Body of pancreas (tissue), 4 donors: ENCODE data around the gene MLXIPL. TPM values are rescaled to one million over a fixed set of nuclear protein-coding genes. Genes with fewer than 3 reads are reported as not detected.

ENCODE experiments used
- ATAC-seq: fragments of 150-250 bp; one replicate; pipeline ENCODE4 v1.9.1; 2016
- DNase-seq, 4 donors: peaks; one replicate each; pipeline ENCODE4 v3.0.0-alpha.2; 2019
- H3K27ac ChIP-seq, 4 donors: fragments of 200-600 bp; sonication (generic); 1 replicate in 3 of 4; 2 replicates in 1 of 4; pipeline versions ENCODE4 v1.5.1 to v1.6.1; 2016 to 2019; ENCODE audit warnings: mild to moderate bottlenecking in 1 of 4, mixed read lengths in 1 of 4, moderate library complexity in 1 of 4
- H3K27me3 ChIP-seq, 2 donors: fragments of 200-600 bp; sonication (generic); one replicate each; pipeline ENCODE4 v1.6.0; 2016; ENCODE audit warnings: mild to moderate bottlenecking in 1 of 2
- H3K36me3 ChIP-seq, 2 donors: fragments of 200-600 bp; sonication (generic); replicated peaks in 1 of 2; 2 replicates each; pipeline ENCODE4 v1.5.1; 2016; ENCODE audit warnings: low read depth in 2 of 2; ENCODE audit not compliant: insufficient read depth in 1 of 2
- H3K4me1 ChIP-seq: fragments of 200-600 bp; sonication (generic); one replicate; pipeline ENCODE4 v1.6.0; 2016
- H3K4me3 ChIP-seq, 2 donors: fragments of 200-600 bp; sonication (generic); 1 replicate in 1 of 2; 2 replicates in 1 of 2; pipeline ENCODE4 v1.5.1; 2016 to 2019
- H3K9me3 ChIP-seq, 3 donors: fragments of 200-600 bp; sonication (generic); 1 replicate in 2 of 3; 2 replicates in 1 of 3; pipeline ENCODE4 v1.5.1; 2016
- CTCF ChIP-seq, 7 experiments: fragments of 450-650 bp in 4 of 7; fragments of 200-600 bp in 3 of 7; sonication (generic) in 3 of 7; IDR thresholded peaks; one replicate each; pipeline ENCODE4 v1.5.1; 2016 to 2019; ENCODE audit warnings: antibody characterized with exemption in 7 of 7
- POLR2A ChIP-seq, 3 donors: fragments of 450-650 bp; IDR thresholded peaks; one replicate each; pipeline ENCODE4 v1.6.1; 2016; ENCODE audit warnings: antibody characterized with exemption in 3 of 3, mild to moderate bottlenecking in 2 of 3
- WGBS, 2 donors: methylation state at CpG; one replicate each; pipeline ENCODE4 v1.1.5; 2017; 5-methylcytosine and 5-hydroxymethylcytosine counted together
- intact Hi-C: fragments of 100-400 bp; cut with DNase I; formaldehyde crosslinking; loops from one replicate; pipeline ENCODE4 v1.15.1; 2023
- total RNA-seq, 2 donors: library from RNA; depleted of rRNA; stranded (reverse); fragments of >200 nt; gene quantifications; one replicate each; pipeline ENCODE4 v1.1.0, GENCODE V29; 2016

MLXIPL gene
- total RNA-seq, 2 donors from 2014 or later: 13.5 to 33.0 TPM

DNA sequence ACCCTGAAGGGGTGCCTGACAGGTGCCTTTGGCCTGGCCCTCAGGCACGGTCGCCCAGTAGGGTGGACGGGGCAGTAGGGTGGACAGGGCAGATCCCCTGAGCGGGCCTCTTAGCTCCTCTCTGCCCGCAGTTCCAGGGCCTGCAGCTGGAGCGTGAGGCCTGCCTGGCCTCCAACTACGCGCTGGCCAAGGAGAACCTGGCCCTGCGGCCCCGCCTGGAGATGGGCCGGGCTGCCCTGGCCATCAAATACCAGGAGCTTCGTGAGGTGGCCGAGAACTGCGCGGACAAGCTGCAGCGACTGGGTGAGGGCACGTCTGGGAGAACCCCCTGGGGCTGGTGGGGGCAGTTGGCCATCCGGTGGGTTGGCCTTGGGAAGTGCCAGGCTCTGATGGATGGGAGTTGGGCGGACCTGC is 45.0 kb upstream of the MLXIPL start:
- Histone ChIP-seq H3K27ac (peak overlapping the region in 3 of 4 donors; percentile 59 to 68 (median 65)), H3K4me3 (no peak overlapping the region), H3K27me3 (no peaks in the 10 kb centered on the region), H3K36me3 (no peaks in the 10 kb centered on the region), H3K9me3 (no peaks in the 10 kb centered on the region), H3K4me1 (peaks cover 21% of the 10 kb centered on the region)
- peak; percentile 13 for ATAC-seq
- WGBS, 2 donors: 51 to 68% methylated on average over 3 to 19 of the region's 19 CpGs
- peak in 2 of 3 donors; percentile 38 to 56 for TF ChIP-seq POLR2A (IDR thresholded peaks at IDR 0.05)
- no peak for TF ChIP-seq CTCF (IDR thresholded peaks at IDR 0.05)
- DNase-seq: peak in 3 of 4 donors; percentile 46 to 60 (median 50)
- intact Hi-C loops: no loop called here

GRCh38 chr7:73668886-73669230 is 44.5 kb upstream of the MLXIPL start:
- Histone ChIP-seq H3K27me3 (no peaks in the 10 kb centered on the region), H3K36me3 (no peaks in the 10 kb centered on the region), H3K9me3 (no peaks in the 10 kb centered on the region), H3K4me1 (peaks cover 21% of the 10 kb centered on the region), H3K27ac (peak overlapping the region in 3 of 4 donors; percentile 59 to 68 (median 65)), H3K4me3 (peak overlapping the region in 1 of 2 donors; percentile 29)
- no peak for TF ChIP-seq CTCF (IDR thresholded peaks at IDR 0.05)
- TF ChIP-seq POLR2A (IDR thresholded peaks at IDR 0.05): no peak
- intact Hi-C loops: no loop called here
- DNase-seq (no peak), ATAC-seq (no peak)
- 9 to 17% methylated on average over 5 of the region's 5 CpGs for WGBS, 2 donors

GRCh38 chr7:73668103-73668885 is 44.0 kb upstream of the MLXIPL start:
- ATAC-seq (peak; percentile 9), DNase-seq (peak in 1 of 4 donors; percentile 16)
- intact Hi-C loops: no loop called here
- no peaks in the 10 kb centered on the region for H3K27me3 ChIP-seq
- peaks cover 21% of the 10 kb centered on the region for H3K4me1 ChIP-seq
- TF ChIP-seq POLR2A (IDR thresholded peaks at IDR 0.05): no peak
- no peak for TF ChIP-seq CTCF (IDR thresholded peaks at IDR 0.05)
- peak overlapping the region in 3 of 4 donors; percentile 59 to 68 (median 65) for H3K27ac ChIP-seq
- 1 to 3% methylated on average over 9 to 21 of the region's 52 CpGs for WGBS, 2 donors
- H3K9me3 ChIP-seq: no peaks in the 10 kb centered on the region
- no peaks in the 10 kb centered on the region for H3K36me3 ChIP-seq
- H3K4me3 ChIP-seq: peak overlapping the region; percentile 29 to 61

DNA sequence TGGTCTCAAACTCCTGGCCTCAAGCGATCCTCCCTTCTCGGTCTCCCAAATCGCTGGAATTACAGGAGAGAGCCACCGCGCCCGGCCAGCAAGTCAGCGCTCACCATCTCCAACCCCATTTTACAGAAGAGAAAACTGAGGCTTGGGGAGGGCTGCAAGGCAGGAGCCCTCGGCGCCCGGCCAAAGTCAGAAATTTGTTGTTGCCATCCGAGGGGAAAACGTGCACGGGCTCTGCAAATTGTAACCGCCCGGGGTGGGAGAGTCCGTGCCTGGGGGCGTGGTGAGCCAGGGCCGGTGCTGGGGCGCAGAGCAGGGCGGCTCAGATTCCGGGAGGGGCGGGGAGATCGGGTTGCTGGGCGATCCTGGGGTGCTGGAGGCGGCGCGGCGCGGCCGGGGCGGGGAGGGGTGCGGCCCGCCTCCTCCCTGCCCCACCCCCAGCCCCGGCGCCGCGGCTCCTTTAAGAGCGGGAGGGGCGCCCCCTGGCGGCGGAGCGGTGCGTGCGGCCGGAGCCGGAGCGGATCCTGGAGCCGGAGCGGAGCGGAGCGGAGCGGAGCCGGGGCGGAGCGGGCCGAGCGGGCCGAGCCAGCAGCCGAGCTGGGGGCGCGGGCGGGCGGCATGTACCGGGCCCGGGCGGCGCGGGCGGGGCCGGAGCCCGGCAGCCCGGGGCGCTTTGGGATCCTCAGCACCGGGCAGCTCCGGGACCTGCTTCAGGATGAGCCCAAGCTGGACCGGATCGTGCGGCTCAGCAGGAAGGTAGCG is 43.2 kb upstream of the MLXIPL start, which contains the start of gene VPS37D:
Gene VPS37D, plus strand, starts transcription at position 488 of the 759 bp plus-strand sequence. Its CDS starts 128 bp downstream, at position 616.
- no peaks in the 10 kb centered on the region for H3K36me3 ChIP-seq
- no peaks in the 10 kb centered on the region for H3K27me3 ChIP-seq
- intact Hi-C loops: no loop called here
- no peak for TF ChIP-seq POLR2A (IDR thresholded peaks at IDR 0.05)
- TF ChIP-seq CTCF (IDR thresholded peaks at IDR 0.05): peak; percentile 34 to 99 (median 95)
- ATAC-seq (peak; percentile 94), DNase-seq (peak; percentile 90 to 95 (median 92))
- peak within 1 kb of the TSS in 3 of 4 donors; percentile 59 to 68 (median 65) for H3K27ac ChIP-seq
- H3K4me1 ChIP-seq: peaks cover 21% of the 10 kb centered on the region
- peak within 1 kb of the TSS; percentile 29 to 61 for H3K4me3 ChIP-seq
- 2 to 28% methylated on average over 4 to 70 of the region's 79 CpGs for WGBS, 2 donors
- no peaks in the 10 kb centered on the region for H3K9me3 ChIP-seq
